Measurements from ENCODE around the gene RSRC2.
"Not testable (repeated sequence)": the region's sequence is repeated elsewhere in the genome, so short reads cannot be mapped to it uniquely, and the experiment has no call there.

Gene RSRC2

GRCh38 chr12:122526683-122527477 lies at the start of gene RSRC2, which contains the start of gene KNTC1:
RSRC2 (minus strand) TSS chr12:122526936; CDS start chr12:122526853, 83 bp downstream.
KNTC1 (plus strand) TSS chr12:122527249; CDS start chr12:122530064, 2,815 bp downstream.
- DNase-seq: peak; percentile 100

GRCh38 chr12:122571821-122572220 lies 45.1 kb upstream of the RSRC2 start:
- no peak for DNase-seq

- not testable (repeated sequence) for DNase-seq
Observed at GRCh38 chr12:122570006-122570405, 43.3 kb upstream of the RSRC2 start.

GRCh38 chr12:122569288-122569687 lies 42.6 kb upstream of the RSRC2 start:
- no peak for DNase-seq

- DNase-seq: not testable (repeated sequence)
Observed at GRCh38 chr12:122566816-122567215, 40.1 kb upstream of the RSRC2 start.

GRCh38 chr12:122563361-122563760 lies 36.6 kb upstream of the RSRC2 start:
- no peak for DNase-seq

GRCh38 chr12:122560138-122560537 lies 33.4 kb upstream of the RSRC2 start:
- DNase-seq: no peak

GRCh38 chr12:122558745-122559641 lies 32.3 kb upstream of the RSRC2 start:
- no peak for DNase-seq

GRCh38 chr12:122547330-122547729 lies 20.6 kb upstream of the RSRC2 start:
- DNase-seq: no peak

- DNase-seq: no peak
Observed at GRCh38 chr12:122545855-122546254, 19.1 kb upstream of the RSRC2 start.

GRCh38 chr12:122544537-122544936 lies 17.8 kb upstream of the RSRC2 start:
- no peak for DNase-seq

GRCh38 chr12:122538496-122538895 lies 11.8 kb upstream of the RSRC2 start:
- no peak for DNase-seq

- DNase-seq: no peak
Observed at GRCh38 chr12:122537021-122537420, 10.3 kb upstream of the RSRC2 start.

- no peak for DNase-seq
Observed at GRCh38 chr12:122533856-122534255, 7.1 kb upstream of the RSRC2 start.

- no peak for DNase-seq
Observed at GRCh38 chr12:122528992-122529391, 2.3 kb upstream of the RSRC2 start.

GRCh38 chr12:122528582-122528981 lies 1.8 kb upstream of the RSRC2 start:
- DNase-seq: no peak

GRCh38 chr12:122527478-122527944 lies 775 bp upstream of the RSRC2 start:
- peak; percentile 72 for DNase-seq

GRCh38 chr12:122523846-122524718 lies 2.7 kb downstream of the RSRC2 start:
- peak; percentile 24 for DNase-seq

- no peak for DNase-seq
Observed at GRCh38 chr12:122523280-122523679, 3.5 kb downstream of the RSRC2 start.

GRCh38 chr12:122520676-122521075 lies 6.1 kb downstream of the RSRC2 start:
- DNase-seq: no peak

- no peak for DNase-seq
Observed at GRCh38 chr12:122519418-122519817, 7.3 kb downstream of the RSRC2 start.

GRCh38 chr12:122518908-122519307 lies 7.8 kb downstream of the RSRC2 start:
- DNase-seq: no peak

- no peak for DNase-seq
Observed at GRCh38 chr12:122517877-122518276, 8.9 kb downstream of the RSRC2 start.
